Breast epithelium (tissue), 3 donors: ENCODE data around the gene AHRR.

Experiments used
- POLR2A ChIP-seq: fragments of 450-650 bp; IDR thresholded peaks from one replicate; pipeline ENCODE4 v1.6.1; 2016; ENCODE audit warnings: antibody characterized with exemption, mild to moderate bottlenecking, moderate library complexity
- TF ChIP-seq, protein P1 (sequence below), 3 donors: fragments of 450-650 bp; IDR thresholded peaks; one replicate each; pipeline ENCODE4 v1.5.1; 2016 to 2017; ENCODE audit warnings: antibody characterized with exemption in 3 of 3, mild to moderate bottlenecking in 3 of 3, moderate library complexity in 3 of 3

DNA sequence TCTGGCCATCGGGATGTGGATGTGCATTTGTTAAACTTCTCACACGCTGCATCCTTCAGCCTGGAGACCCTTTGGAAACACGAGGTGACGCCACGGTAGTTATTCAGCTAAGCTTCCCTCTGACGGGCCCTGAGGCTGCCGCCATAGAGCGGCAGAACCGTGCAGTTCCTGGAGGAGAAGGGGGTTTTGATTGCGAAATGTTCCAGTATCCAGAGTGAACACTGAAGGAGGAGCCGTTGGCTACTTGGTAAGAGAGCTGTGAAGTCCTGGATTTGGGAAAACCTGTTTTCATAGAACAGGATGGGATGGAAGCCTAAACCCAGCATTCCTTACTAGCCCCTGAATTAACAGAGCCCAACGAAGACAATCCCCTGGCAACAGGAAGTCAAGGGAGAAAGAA lies 98.5 kb downstream of the AHRR start:
- TF ChIP-seq, protein P1, sequence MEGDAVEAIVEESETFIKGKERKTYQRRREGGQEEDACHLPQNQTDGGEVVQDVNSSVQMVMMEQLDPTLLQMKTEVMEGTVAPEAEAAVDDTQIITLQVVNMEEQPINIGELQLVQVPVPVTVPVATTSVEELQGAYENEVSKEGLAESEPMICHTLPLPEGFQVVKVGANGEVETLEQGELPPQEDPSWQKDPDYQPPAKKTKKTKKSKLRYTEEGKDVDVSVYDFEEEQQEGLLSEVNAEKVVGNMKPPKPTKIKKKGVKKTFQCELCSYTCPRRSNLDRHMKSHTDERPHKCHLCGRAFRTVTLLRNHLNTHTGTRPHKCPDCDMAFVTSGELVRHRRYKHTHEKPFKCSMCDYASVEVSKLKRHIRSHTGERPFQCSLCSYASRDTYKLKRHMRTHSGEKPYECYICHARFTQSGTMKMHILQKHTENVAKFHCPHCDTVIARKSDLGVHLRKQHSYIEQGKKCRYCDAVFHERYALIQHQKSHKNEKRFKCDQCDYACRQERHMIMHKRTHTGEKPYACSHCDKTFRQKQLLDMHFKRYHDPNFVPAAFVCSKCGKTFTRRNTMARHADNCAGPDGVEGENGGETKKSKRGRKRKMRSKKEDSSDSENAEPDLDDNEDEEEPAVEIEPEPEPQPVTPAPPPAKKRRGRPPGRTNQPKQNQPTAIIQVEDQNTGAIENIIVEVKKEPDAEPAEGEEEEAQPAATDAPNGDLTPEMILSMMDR (IDR thresholded peaks at IDR 0.05) = no peak
- TF ChIP-seq POLR2A = no peak
